Globus pallidus (tissue), 1 donor: ENCODE data around the gene SLC24A4.

Experiments used
- DNase-seq: peaks from one replicate; pipeline ENCODE4 v3.0.0-alpha.2; 2015; ENCODE audit warnings: low spot score

Gene SLC24A4

DNA sequence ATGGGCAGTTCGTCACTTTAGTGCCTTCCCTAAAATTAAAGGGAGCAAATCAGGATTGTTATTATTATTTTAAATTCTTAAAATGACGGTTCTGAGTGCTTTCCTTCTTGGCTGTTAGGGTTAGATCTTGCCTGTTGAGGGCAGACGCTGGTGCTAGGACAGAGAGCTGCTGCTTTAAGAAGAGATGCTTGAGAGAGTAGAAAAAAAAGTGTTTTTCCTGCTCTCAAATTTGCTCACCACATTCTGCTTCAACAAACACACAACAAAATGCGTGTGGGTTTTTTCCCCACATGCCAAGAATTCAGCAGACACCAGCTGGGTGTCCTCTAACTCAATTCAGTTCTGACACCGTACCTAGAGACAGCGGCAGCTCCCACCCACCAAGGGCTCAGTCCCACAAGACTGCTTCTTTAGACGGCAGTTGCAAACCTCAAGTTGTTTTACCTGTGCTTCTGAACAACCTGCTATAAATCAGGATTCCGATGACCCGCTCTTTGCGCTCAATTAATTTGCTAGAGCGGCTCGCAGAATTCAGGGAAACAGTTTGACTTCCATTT is 114.8 kb downstream of the SLC24A4 start:
- DNase-seq: no peak

DNA sequence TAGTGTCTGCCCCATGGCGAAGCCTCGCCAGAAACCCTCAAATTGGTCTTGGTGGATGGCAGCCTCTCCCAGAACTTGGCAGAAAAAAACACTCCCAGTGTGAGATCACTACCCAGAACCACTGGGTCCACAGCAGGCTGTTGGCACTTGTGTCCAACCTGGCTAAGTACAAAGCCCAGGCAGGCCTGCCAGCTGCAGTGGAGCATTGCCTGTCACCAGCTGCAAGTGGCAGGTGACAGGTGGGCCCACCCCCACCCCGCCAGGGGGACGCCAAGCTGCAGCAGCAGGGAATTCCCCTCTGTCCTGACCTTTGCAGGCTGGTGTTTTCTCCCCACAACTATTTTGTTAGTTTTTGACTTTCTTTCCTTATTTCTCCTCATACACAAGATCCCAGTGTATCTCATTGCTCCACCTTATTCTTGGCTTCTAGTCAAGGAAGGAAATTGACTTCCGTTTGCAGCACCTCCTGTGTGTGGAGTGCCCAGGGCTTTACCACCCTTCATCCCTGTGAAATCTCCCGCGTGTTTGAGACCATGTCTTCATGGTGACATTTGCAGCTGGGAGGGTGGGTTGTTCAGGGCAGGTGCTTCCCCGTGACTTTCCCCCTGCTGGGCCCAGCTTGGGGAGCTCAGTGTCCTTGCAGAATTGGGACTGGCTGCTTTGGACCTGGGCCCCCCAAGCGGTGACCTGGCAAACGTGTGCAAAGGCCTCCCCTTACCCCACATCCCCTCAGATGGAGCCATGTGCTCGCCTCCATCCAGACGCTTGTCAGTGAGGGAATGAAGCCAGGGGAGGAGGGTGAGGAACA is 116.8 kb downstream of the SLC24A4 start:
- DNase-seq: no peak

DNA sequence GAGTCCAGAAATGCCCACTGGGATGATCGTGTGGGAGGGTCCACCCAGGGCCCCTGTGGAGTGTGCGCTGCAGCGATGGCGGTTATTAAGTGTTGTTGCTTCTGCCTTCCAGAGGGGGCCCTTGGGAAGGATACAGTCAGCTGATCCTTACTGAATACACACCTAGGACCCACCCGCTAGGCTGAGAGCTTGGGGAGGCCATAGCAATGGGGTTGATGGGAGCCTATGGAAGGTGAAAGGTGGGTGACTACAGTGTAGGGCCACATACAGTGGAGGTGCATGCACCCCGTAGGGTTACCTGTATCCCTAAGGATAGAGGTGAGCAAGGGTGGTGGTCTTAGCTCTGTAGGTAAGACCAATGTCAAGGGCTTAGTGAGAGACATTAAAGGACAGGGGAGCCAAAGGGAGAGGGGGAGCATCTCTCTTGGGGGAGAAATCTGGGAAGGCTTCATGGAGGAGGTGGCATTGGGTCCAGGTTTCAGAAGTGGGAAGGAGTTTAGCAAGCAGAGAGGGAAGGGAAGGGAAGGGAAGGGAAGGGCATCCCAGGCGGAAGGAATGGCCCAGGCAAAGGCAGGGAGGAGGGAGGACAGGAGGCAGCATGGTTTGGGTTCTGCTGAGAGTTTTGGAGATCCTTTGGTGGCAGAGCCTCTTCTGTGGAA is 117.5 kb downstream of the SLC24A4 start:
- no peak for DNase-seq

DNA sequence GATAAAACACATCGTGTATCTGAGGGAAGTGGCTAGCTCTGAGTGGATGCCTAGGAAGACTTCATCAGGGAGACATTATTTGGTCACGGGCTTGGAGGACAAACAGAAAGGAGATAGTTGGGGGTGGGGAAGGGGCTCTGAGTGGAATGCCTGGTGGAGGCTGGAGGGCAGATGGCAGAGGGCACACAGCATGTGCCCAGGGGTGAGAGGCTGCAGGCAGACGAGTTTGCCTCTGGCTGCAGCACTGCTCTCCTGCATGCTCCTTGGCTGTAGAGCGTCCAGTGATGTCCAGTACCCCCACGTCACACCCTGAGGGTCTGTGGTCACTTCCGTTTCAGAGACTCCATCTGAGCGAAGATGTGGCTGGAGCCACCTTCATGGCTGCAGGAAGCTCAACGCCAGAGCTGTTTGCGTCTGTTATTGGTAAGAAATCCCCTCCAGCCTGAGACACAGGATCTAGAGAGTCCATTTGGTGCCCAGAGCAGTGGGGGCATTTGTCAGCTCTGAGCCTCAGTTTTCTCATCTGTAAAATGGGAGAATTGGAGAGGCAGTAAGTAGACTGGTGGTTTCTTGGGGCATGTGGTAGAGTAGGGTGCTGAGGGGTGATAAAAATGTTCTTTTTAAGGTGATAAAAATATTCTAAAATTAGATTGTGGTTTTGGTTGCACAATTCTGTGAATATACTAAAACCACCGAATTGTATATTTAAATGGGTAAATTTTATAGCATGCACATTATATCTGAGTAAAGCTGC is 119.0 kb downstream of the SLC24A4 start:
- no peak for DNase-seq

DNA sequence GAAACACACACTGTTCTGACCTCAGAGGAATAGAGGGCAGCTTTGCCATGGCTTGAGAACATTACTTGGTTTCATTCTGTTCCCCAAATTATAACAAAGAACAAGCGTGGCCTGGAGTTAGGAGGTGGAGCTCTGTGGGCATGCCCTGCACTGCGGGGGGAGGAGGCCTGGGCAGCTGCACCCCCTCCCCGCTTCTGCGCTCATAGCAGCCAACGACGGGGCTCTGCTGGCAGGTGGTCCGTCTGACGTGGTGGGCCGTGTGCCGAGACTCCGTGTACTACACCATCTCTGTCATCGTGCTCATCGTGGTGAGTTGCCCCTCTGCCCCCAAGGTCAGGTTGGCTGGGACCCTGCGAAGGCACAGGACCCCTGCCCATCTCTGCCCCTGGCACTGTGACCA is 120.2 kb downstream of the SLC24A4 start:
- DNase-seq: peak; percentile 12

DNA sequence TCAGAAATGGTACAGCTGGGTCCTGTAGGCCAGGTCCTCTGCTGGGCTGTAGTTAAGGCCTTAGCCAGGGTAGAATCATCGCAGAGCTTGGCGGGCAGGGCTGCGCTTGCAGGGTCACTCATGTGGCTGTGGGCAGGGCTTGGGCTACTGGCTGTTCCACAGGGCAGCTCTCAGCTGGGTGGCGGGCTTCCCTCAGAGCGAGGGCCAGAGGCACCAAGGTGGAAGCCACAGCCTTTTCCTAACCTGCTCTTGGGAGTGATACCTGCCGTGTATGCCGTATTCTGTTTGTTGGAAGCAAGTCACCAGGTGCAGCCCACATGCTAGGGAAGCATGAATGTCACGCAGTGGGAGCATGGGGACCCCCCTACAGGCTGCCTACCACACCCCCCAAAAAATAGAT is 120.8 kb downstream of the SLC24A4 start:
- no peak for DNase-seq

DNA sequence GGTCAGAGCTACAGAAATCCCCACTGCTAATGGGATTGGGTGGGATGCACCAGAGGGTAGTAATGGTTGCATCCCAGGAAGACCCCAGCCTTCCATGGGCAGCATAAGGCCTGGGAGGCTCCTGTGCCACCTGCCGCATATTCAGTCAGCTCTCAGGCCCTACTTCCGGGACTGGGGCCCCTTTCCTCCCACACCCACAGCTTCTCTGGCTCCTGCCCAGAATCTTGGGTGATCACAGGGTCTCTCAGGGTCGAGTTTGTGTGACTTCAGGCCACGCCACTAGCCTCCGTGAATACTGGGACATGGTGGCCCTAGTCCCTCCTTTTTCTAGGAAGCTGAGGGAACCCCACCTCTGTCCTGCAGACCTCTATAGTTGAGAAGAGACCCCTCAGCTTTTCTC is 123.8 kb downstream of the SLC24A4 start:
- DNase-seq: no peak

DNA sequence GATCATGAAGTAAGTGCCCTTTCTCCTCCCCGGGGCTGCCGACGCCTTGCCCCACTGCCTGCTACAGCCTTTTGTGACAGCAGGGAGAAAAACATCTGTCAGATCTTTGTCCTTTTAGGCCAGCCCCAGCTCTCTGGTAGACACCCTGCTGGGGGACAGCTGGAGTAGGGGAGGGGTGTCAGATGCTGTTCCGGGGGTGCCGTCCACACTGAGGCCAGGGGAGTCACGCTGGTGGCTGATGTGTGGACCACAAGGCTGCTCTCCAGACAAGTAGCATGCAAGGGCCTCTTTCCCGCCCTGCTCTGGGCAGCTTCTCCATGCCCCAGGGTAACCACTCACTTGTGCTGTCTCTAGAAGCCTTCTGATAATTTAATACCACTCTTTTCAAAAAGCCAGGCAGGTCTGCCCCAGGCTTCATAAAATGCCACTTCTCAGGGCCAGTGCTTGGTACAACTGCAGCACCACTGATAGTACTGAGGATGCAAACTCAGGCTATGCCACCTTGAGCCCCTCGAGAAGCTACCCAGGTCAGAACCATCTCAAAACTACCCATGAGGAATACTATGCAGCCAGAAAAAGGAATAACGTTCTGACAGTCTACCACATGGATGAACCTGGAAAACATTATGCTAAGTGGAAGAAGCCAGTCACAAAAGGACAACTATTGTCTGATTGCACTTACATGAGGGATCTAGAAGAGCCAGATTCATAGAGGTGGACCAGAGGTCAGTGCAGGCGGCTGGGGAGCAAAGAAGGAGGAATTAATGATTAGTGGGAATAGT is 124.6 kb downstream of the SLC24A4 start:
- no peak for DNase-seq

DNA sequence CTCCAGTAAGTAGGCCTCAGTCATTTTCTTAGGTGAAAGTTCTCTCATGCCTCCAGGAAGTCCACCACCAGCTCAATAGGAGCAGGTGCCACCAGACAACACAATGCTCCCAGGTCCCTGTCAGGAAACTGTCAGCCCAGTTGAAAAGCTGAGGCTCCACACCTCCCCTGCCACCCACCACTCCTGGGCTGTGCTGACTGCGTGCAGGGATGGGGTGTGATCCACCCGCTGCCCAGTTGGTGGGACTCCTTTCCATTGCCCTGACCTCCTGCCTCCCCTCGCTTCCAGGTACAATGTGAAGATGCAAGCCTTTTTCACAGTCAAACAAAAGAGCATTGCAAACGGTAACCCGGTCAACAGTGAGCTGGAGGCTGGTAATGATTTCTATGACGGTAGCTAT is 125.8 kb downstream of the SLC24A4 start:
- no peak for DNase-seq

DNA sequence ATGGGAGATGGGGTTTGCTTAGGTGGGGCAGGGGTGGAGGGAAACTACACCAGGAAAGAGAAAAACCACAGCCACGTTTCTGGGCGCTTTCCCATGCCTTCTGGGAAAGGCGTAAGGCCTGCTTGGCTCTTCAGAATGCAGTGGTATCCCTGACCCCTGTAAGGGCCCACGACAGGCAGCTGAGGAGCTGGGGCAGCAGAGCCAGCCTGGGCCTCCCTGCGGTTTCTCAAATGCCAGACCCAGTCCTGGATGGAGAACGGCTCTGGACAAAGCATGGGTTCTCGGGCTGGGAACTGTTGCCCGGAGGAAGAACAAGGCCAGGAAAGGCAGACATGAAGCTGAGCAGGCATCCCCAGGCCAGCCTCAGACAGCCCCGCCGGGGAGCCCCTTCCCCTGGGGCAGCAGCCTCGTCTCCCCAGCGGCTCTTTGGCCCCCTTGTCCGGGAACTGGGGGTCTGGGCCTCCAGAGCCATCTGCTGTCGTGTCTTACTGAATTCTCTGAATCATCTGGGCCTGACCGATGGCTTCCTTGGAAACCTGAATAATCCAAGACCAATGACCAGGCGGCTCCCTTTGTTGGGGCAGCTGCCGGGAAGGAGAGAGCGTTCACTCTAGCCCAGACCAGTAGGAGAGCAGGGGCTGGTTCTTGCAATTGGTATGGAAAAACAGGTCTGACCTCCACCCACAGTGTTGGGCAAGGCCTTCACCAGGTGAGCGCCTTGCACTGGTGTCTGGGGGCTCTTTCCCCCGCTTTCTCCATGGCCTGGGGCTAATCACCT is 126.6 kb downstream of the SLC24A4 start:
- DNase-seq: peak; percentile 8

DNA sequence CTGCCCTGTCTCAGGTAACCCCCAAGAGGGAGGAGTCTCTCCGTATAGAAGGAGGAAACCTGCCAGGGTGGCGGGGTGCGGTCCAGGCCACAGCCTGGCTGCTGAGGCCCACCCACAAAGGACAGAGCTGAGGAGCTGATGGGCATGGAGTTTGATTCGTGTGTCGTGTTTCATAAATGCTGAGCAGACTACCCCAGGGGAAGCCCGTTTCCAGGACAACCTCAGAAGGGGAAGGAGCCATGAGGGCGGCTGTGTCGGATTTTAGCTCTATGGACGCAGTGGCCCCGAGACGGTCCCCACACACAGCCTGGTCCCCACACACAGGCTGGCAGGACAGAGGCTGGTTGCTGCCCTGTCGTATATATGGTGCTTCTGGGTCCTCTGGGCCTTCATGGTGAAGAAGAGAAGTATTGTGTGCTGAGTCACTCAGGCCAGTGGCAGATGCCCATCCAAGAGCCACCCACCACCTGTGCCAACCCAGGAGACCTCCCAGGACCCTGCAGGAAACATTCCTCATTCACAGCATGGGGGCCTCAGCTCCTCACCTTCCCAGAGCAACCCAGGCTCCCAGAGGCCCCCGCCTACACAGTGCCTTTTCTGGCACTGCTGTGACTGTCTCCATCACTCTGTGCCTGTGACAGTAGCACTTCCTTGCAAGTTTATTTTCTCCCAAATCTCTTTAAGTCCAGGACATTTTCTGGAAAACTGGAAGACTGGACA is 127.5 kb downstream of the SLC24A4 start:
- DNase-seq: no peak

DNA sequence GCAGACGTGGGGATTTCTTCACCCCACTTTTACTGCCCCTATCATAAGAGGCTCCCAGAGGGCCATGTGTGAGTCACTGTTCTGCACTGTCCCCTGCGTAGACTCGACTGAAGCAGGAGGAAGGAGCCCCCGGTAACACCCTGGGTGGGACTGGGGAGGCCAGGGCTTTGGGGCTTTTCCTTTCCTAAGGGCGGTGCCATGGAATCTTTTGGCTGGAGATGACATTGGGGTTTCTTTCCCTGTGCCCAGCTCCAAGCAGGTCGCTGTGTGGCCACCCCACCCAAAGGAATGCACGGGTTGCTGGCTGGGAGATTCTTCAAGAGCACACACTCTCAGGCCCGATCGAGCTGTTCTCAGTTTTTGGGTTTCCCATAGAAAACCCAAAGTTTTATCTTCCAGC is 128.3 kb downstream of the SLC24A4 start:
- DNase-seq: no peak

DNA sequence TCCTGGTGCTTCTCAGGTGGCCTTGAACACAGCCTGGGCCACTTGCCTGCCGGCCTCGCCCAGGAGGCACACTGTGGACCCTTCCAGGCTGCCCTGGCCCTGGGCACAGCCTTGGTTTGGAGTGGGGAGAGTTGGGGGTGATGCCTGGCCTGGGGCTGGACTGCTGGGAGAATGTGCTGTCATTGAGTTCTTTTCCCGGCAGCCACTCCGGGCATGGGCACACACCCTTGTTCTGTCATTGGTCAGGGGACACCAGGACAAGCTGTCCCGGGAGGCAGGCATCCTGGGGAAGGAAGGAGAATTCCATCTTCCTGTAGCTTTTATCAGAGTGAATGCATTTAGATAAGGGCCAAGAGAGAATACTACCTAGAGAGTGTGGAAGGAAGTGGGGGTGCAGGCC is 128.8 kb downstream of the SLC24A4 start:
- DNase-seq: no peak

DNA sequence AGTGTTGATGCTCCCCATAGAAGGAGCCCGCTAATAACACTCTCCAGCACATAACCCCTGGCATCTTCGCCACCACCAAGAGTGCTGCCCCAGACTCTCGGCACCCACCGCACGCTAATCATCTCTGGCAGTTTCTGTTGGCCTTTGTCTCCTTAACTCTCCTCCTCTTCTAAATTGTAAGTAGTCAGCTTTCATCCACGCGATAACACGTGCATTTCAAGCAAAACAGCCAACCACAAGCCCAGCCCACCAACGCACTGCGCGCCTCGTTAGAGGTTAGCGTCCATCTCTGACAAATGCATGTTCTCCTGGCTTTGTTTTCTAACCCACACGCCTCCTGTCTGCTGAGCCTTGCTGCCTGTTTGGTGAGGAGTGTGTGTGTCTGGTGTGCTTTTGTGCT is 129.5 kb downstream of the SLC24A4 start:
- DNase-seq: no peak

DNA sequence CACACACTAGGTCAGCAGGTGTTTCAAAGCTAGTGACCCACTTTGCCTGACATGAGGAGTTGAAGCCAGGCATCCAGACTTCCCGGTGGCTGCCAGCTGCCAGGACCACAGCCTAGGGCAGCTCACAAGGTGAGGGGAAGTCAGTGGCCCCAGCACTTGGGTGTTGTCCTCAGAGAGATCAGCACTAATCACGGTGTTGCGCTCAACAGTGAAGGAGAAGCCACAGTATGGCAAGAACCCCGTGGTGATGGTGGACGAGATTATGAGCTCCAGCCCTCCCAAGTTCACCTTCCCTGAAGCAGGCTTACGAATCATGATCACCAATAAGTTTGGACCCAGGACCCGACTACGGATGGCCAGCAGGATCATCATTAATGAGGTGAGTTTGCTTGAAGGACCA is 130.7 kb downstream of the SLC24A4 start:
- DNase-seq: no peak

DNA sequence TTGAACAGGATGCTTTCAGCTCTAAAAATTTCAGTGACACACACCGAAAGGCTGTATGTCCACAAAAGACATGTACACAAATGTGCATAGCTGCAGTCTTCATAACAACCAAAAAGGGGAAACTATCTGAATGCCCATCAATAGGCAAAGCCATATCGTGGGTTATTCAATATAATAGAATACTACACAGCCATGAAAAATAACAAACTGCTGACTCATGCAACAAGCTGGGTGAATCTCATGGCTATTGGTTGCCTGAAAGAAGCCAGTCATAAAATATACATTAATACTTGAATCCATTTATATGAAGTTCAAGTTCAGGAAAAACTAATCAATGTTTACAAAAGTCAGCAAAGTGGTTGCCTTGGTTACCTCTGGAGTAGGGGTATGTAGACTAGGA is 132.3 kb downstream of the SLC24A4 start:
- no peak for DNase-seq

DNA sequence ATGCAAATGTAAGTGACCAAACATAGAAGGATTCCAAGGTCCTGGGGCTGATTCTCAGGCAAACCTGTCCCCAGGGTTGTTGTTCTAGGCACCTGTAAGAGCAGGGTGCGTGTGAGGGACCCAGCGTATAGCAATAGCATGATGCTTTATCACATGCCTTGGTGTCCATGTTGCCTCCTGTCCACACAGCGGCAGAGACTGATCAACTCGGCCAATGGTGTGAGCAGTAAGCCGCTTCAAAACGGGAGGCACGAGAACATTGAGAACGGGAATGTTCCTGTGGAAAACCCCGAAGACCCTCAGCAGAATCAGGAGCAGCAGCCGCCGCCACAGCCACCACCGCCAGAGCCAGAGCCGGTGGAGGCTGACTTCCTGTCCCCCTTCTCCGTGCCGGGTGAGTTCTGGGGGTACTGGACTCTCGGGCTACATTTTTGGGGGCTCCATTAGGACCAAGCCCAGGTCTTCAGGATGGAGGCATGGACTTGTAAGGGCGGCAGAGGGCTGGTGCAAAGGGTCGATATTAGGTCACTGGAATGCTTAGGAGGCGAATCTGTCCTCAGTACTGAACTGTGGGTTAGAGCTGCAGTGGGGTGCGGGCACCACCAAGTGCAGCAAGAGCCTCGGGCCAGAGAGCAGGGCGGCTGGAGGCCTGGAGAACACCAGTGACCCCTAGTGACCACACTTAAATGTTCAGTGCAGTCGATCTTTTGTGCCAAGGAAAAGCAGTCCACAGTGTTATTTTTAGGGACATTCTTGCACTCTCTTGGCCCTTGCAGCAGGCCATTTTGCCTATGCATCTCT is 133.4 kb downstream of the SLC24A4 start:
- peak; percentile 33 for DNase-seq

DNA sequence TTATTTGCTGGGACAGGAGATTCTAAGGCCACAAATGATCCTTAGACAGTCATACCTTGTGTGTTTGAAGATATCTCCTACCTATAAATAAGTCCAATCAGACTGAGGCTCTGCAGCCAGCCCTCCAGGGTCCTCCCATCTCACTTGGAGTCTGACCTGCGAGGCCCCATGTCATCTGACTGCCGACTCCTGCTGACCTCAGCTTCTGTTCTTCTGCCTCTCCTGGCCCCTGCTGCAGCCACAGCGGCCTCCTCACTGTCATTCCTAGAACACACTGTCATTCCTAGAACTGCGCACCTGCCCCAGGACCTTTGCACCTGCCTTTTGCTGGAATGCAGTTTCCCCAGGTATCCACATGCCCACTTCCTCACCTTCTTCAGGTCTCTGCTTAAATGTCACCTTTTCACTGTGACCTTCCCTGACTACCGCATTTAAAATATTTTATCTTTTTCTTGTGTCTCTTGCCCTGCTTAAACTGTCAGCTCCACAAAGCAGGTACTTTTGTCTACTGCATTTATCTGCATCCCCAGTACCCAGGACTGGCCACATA is 134.1 kb downstream of the SLC24A4 start:
- no peak for DNase-seq
